IMR-90 (cell line): ENCODE measurements around the gene GPR62. TPM values are rescaled to one million over a fixed set of nuclear protein-coding genes. Genes with fewer than 3 reads are reported as not detected.

ENCODE experiments used
- ATAC-seq: fragments of 200-7000 bp; cut with Tn5 transposase; 2 replicates; pipeline ENCODE4 v1.9.1; 2020; ENCODE audit warnings: low read depth, mild to moderate bottlenecking, moderate library complexity
- BruUV-seq: library from RNA; stranded (reverse); fragments of 400-500 nt; replicated peaks from 2 replicates; lab custom pipeline; 2021; lab: Mats Ljungman, UMichigan
- CTCF ChIA-PET: fragments of 300-600 bp; formaldehyde crosslinking; extraction: SDS; loops from one replicate; lab custom pipeline; 2021; ENCODE audit warnings: antibody characterized with exemption; lab: Yijun Ruan, JAX
- POLR2A ChIA-PET: fragments of 300-600 bp; sonication (Branson Sonifier 250); formaldehyde crosslinking; loops from one replicate; lab custom pipeline; 2022; ENCODE audit warnings: antibody characterized with exemption; ENCODE audit not compliant: unreplicated experiment; lab: Charles Lee
- DNase-seq: peaks from one replicate; pipeline ENCODE4 v3.0.0; 2013
- H2AFZ ChIP-seq: replicated peaks from 2 replicates; pipeline ENCODE3; 2013; ENCODE audit warnings: low read length, mild to moderate bottlenecking; ENCODE audit not compliant: poor library complexity
- H2AK5ac ChIP-seq: 2 replicates; pipeline ENCODE4 v1.6.1; 2013; ENCODE audit warnings: low read depth, low read length, inconsistent platforms
- H2AK9ac ChIP-seq: replicated peaks from 2 replicates; pipeline ENCODE3; 2013; ENCODE audit warnings: mild to moderate bottlenecking, low read depth, low read length, moderate library complexity; ENCODE audit not compliant: poor library complexity
- H2BK120ac ChIP-seq: 2 replicates; pipeline ENCODE4 v1.6.1; 2013; ENCODE audit warnings: low read depth, low read length, inconsistent platforms
- H2BK15ac ChIP-seq: 3 replicates; pipeline ENCODE4 v1.6.1; 2013; ENCODE audit warnings: low read depth, low read length, inconsistent platforms
- H2BK20ac ChIP-seq: 2 replicates; pipeline ENCODE4 v1.6.1; 2013; ENCODE audit warnings: low read depth, mild to moderate bottlenecking, inconsistent platforms, low read length, moderate library complexity
- H2BK5ac ChIP-seq: 2 replicates; pipeline ENCODE4 v1.6.1; 2013; ENCODE audit warnings: mild to moderate bottlenecking, low read depth, low read length, inconsistent platforms; ENCODE audit not compliant: poor library complexity, severe bottlenecking
- H3K14ac ChIP-seq: replicated peaks from 2 replicates; pipeline ENCODE4 v1.6.1; 2013; ENCODE audit warnings: low read depth, low read length, inconsistent platforms
- H3K18ac ChIP-seq: 2 replicates; pipeline ENCODE4 v1.6.1; 2013; ENCODE audit warnings: low read depth, low read length, control low read depth
- H3K23ac ChIP-seq: 2 replicates; pipeline ENCODE4 v1.6.1; 2013; ENCODE audit warnings: low read depth, low read length, inconsistent platforms
- H3K27ac ChIP-seq: 2 replicates; pipeline ENCODE4 v1.5.1; 2013; ENCODE audit warnings: mild to moderate bottlenecking, control low read depth, low read length; ENCODE audit not compliant: insufficient read depth
- H3K27me3 ChIP-seq: 2 replicates; pipeline ENCODE4 v1.6.1; 2013; ENCODE audit warnings: low read length; ENCODE audit not compliant: control insufficient read depth, insufficient read depth
- H3K36me3 ChIP-seq: 2 replicates; pipeline ENCODE4 v1.6.1; 2013; ENCODE audit warnings: low read length, mixed read lengths; ENCODE audit not compliant: control insufficient read depth, insufficient read depth
- H3K4ac ChIP-seq: 2 replicates; pipeline ENCODE4 v1.6.1; 2013; ENCODE audit warnings: low read depth, low read length, inconsistent platforms
- H3K4me1 ChIP-seq: 2 replicates; pipeline ENCODE4 v1.6.1; 2013; ENCODE audit warnings: low read length, mixed read lengths; ENCODE audit not compliant: control insufficient read depth, insufficient read depth
- H3K4me2 ChIP-seq: 2 replicates; pipeline ENCODE4 v1.6.1; 2013; ENCODE audit warnings: low read depth, mild to moderate bottlenecking, control low read depth, low read length, moderate library complexity
- H3K4me3 ChIP-seq: 2 replicates; pipeline ENCODE4 v1.5.1; 2013; ENCODE audit warnings: low read depth, mild to moderate bottlenecking, control low read depth, low read length, moderate library complexity; ENCODE audit not compliant: insufficient read depth
- H3K56ac ChIP-seq: 2 replicates; pipeline ENCODE4 v1.6.1; 2013; ENCODE audit warnings: low read length, inconsistent platforms; ENCODE audit not compliant: insufficient read depth; ENCODE audit errors: extremely low read depth
- H3K79me1 ChIP-seq, 2 experiments: 2 replicates each; pipeline ENCODE4 v1.6.1; 2013; ENCODE audit warnings: low read length in 2 of 2, inconsistent platforms in 1 of 2, low read depth in 1 of 2
- H3K9ac ChIP-seq: 2 replicates; pipeline ENCODE4 v1.6.1; 2013; ENCODE audit warnings: low read depth, low read length, control low read depth
- H3K9me1 ChIP-seq: 2 replicates; pipeline ENCODE4 v1.6.1; 2013; ENCODE audit warnings: low read length, inconsistent platforms; ENCODE audit not compliant: insufficient read depth
- H3K9me3 ChIP-seq: 2 replicates; pipeline ENCODE4 v1.6.1; 2013; ENCODE audit warnings: low read length; ENCODE audit not compliant: control insufficient read depth, insufficient read depth
- H4K20me1 ChIP-seq: 2 replicates; pipeline ENCODE4 v1.6.1; 2013; ENCODE audit warnings: low read length, inconsistent platforms; ENCODE audit not compliant: insufficient read depth
- H4K5ac ChIP-seq: 2 replicates; pipeline ENCODE4 v1.6.1; 2013; ENCODE audit warnings: mild to moderate bottlenecking, low read depth, low read length, control low read depth
- H4K8ac ChIP-seq, 2 experiments: 2 replicates each; pipeline ENCODE4 v1.6.1; 2013; ENCODE audit warnings: low read depth in 2 of 2, low read length in 2 of 2, control low read depth in 1 of 2, inconsistent platforms in 1 of 2
- H4K91ac ChIP-seq: 2 replicates; pipeline ENCODE4 v1.6.1; 2013; ENCODE audit warnings: low read depth, low read length, inconsistent platforms; ENCODE audit not compliant: insufficient read depth
- BHLHE40 ChIP-seq: fragments of 150-350 bp; IDR thresholded peaks from 2 replicates; pipeline ENCODE4 v1.6.1; 2016; ENCODE audit warnings: mild to moderate bottlenecking, low read depth, low read length
- CEBPB ChIP-seq: IDR thresholded peaks from 2 replicates; pipeline ENCODE4 v1.6.1; 2012; ENCODE audit warnings: low read depth, low read length, improper control_type of control experiment
- CHD1 ChIP-seq: IDR thresholded peaks from 2 replicates; pipeline ENCODE4 v1.6.1; 2012; ENCODE audit warnings: low read depth, low read length, improper control_type of control experiment
- FOS ChIP-seq: fragments of 150-350 bp; IDR thresholded peaks from 2 replicates; pipeline ENCODE4 v1.6.1; 2016; ENCODE audit warnings: low read depth, low read length
- MAFK ChIP-seq: IDR thresholded peaks from 2 replicates; pipeline ENCODE4 v1.6.1; 2012; ENCODE audit warnings: low read depth, low read length, improper control_type of control experiment
- MAZ ChIP-seq: IDR thresholded peaks from 2 replicates; pipeline ENCODE4 v1.6.1; 2012; ENCODE audit warnings: low read depth, mild to moderate bottlenecking, low read length, improper control_type of control experiment, moderate library complexity, borderline replicate concordance
- MXI1 ChIP-seq: IDR thresholded peaks from 2 replicates; pipeline ENCODE4 v1.6.1; 2012; ENCODE audit warnings: low read depth, mild to moderate bottlenecking, low read length, moderate library complexity, borderline replicate concordance
- NFE2L2 ChIP-seq: fragments of 150-350 bp; IDR thresholded peaks from 2 replicates; pipeline ENCODE4 v1.6.1; 2016; ENCODE audit warnings: low read depth, mild to moderate bottlenecking, low read length
- POLR2A ChIP-seq: IDR thresholded peaks from 2 replicates; pipeline ENCODE4 v1.6.1; 2012; ENCODE audit warnings: mild to moderate bottlenecking, low read depth, low read length
- RAD21 ChIP-seq: IDR thresholded peaks from 2 replicates; pipeline ENCODE4 v1.6.1; 2012; ENCODE audit warnings: low read length, improper control_type of control experiment
- RCOR1 ChIP-seq: IDR thresholded peaks from 2 replicates; pipeline ENCODE4 v1.6.1; 2012; ENCODE audit warnings: mild to moderate bottlenecking, low read length, improper control_type of control experiment; ENCODE audit not compliant: insufficient replicate concordance
- RFX5 ChIP-seq: IDR thresholded peaks from 2 replicates; pipeline ENCODE4 v1.8.0; 2012; ENCODE audit warnings: low read depth, mild to moderate bottlenecking, low read length, moderate library complexity
- SMC3 ChIP-seq: fragments of 150-350 bp; IDR thresholded peaks from 2 replicates; pipeline ENCODE4 v1.6.1; 2016; ENCODE audit warnings: low read depth, mild to moderate bottlenecking, antibody characterized with exemption, low read length, moderate library complexity
- WGBS, 2 experiments: methylation state at CpG; one replicate each; pipeline versions ENCODE4 v1.1.5 to v1.1.7; 2013; ENCODE audit warnings: missing lambda C conversion rate in 2 of 2; ENCODE audit not compliant: insufficient read length in 1 of 2; ENCODE audit errors: extremely low coverage in 2 of 2; 5-methylcytosine and 5-hydroxymethylcytosine counted together
- dilution Hi-C: fragments of 300-500 bp; cut with HindIII; formaldehyde crosslinking; loops from one replicate; pipeline ENCODE4 v1.14.3; 2018; ENCODE audit warnings: low sequenced_read_pairs; ENCODE audit not compliant: unreplicated experiment
- in situ Hi-C: fragments of 300-500 bp; cut with MboI; formaldehyde crosslinking; loops from 3 replicates; pipeline ENCODE4 v1.14.3; 2019; ENCODE audit warnings: low sequenced_read_pairs, inconsistent platforms, mixed read lengths
- intact Hi-C: fragments of 100-400 bp; cut with micrococcal nuclease; formaldehyde crosslinking; loops from 2 replicates; pipeline ENCODE4 v1.10.0; 2022
- polyA plus RNA-seq, 3 experiments: library from polyadenylated mRNA; depleted of rRNA; stranded (reverse); fragments of >200 nt; gene quantifications; 2 replicates each; pipeline ENCODE4 v1.2.3, GENCODE V29; 2012; ENCODE audit warnings: low replicate concordance in 1 of 3
- total RNA-seq: library from RNA; depleted of rRNA; stranded (reverse); fragments of >200 nt; gene quantifications from 2 replicates; pipeline ENCODE4 v1.2.3, GENCODE V29; 2012
- TF ChIP-seq, protein P1 (sequence below): fragments of 150-350 bp; IDR thresholded peaks from 2 replicates; pipeline ENCODE4 v1.6.1; 2017; ENCODE audit warnings: mild to moderate bottlenecking, antibody characterized with exemption, low read length, low read depth
- TF ChIP-seq, protein P2 (sequence below): conservative IDR thresholded peaks from 2 replicates; pipeline ENCODE4 v1.5.1; 2012; ENCODE audit warnings: mild to moderate bottlenecking, low read depth, low read length, improper control_type of control experiment
- TF ChIP-seq, protein P3 (sequence below): fragments of 150-350 bp; IDR thresholded peaks from 2 replicates; pipeline ENCODE4 v1.6.1; 2016; ENCODE audit warnings: low read depth, mild to moderate bottlenecking, low read length, moderate library complexity, borderline replicate concordance

GPR62 gene
- total and polyA plus RNA-seq, 2 of the 4 experiments (the other 2 are of a cell fraction), result under 0.01 TPM; not detected in 1

DNA sequence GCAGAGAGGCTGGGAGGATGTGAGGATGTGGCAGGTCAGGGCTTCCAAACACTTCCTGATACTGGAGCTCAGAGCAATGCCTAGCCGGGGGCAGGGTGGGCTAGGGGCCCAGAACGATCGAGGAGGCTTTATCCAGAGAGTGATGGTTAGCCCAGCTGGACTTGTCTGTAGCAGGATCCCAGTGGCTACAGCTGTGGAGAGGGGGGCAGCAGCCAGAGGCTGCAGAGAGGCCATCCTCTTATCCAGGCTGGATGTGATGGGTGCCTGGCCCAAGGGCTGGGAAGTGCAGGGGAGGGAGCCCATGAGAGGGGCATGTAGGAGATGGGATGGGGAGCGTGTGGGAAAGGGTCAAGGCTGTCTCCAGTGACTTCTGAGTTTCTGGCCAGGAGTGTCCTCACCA, 8.4 kb upstream of the GPR62 start:
- ChIA-PET POLR2A (no interaction called here), CTCF (no interaction called here)
- Histone ChIP-seq H2BK20ac (no peak overlapping the region), H2AK9ac (no peak overlapping the region), H2AFZ (no peak overlapping the region), H3K4me1 (peaks cover 11% of the 10 kb centered on the region), H4K20me1 (no peaks in the 10 kb centered on the region), H3K56ac (no peak overlapping the region), H4K8ac (no peak overlapping the region), H3K9ac (no peak overlapping the region), H3K9me1 (peaks cover 12% of the 10 kb centered on the region), H2BK5ac (no peak overlapping the region), H3K18ac (no peak overlapping the region), H2BK15ac (no peak overlapping the region), H3K9me3 (no peaks in the 10 kb centered on the region), H4K5ac (no peak overlapping the region), H3K4ac (no peak overlapping the region), H3K36me3 (peaks cover 2% of the 10 kb centered on the region; the same call in 1 of the 2 replicates), H2BK120ac (no peak overlapping the region), H3K27me3 (no peaks in the 10 kb centered on the region), H3K14ac (no peak overlapping the region), H4K91ac (no peak overlapping the region), H3K4me2 (no peak overlapping the region), H3K27ac (no peak overlapping the region), H3K4me3 (no peak overlapping the region), H2AK5ac (no peak overlapping the region), H3K23ac (no peak overlapping the region), H3K79me1 (peaks cover 5 to 13% of the 10 kb centered on the region in 2 experiments; a peak in 2 of 4 replicates)
- no TSS peak for BruUV-seq
- ATAC-seq, result no peak
- WGBS, 2 experiments, result no CpG with 5 or more reads among the region's 4 CpGs
- TF ChIP-seq POLR2A, result no peak
- TF ChIP-seq RAD21, result no peak
- TF ChIP-seq CEBPB, result no peak
- TF ChIP-seq, protein P1, sequence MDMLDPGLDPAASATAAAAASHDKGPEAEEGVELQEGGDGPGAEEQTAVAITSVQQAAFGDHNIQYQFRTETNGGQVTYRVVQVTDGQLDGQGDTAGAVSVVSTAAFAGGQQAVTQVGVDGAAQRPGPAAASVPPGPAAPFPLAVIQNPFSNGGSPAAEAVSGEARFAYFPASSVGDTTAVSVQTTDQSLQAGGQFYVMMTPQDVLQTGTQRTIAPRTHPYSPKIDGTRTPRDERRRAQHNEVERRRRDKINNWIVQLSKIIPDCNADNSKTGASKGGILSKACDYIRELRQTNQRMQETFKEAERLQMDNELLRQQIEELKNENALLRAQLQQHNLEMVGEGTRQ, result no peak
- no peak for TF ChIP-seq NFE2L2
- no peak for TF ChIP-seq RCOR1
- TF ChIP-seq CHD1, result no peak
- no peak for TF ChIP-seq MXI1
- TF ChIP-seq FOS, result no peak
- no peak for TF ChIP-seq SMC3
- TF ChIP-seq RFX5, result no peak
- TF ChIP-seq MAFK, result no peak
- TF ChIP-seq MAZ, result no peak
- no peak for TF ChIP-seq BHLHE40
- TF ChIP-seq, protein P2, sequence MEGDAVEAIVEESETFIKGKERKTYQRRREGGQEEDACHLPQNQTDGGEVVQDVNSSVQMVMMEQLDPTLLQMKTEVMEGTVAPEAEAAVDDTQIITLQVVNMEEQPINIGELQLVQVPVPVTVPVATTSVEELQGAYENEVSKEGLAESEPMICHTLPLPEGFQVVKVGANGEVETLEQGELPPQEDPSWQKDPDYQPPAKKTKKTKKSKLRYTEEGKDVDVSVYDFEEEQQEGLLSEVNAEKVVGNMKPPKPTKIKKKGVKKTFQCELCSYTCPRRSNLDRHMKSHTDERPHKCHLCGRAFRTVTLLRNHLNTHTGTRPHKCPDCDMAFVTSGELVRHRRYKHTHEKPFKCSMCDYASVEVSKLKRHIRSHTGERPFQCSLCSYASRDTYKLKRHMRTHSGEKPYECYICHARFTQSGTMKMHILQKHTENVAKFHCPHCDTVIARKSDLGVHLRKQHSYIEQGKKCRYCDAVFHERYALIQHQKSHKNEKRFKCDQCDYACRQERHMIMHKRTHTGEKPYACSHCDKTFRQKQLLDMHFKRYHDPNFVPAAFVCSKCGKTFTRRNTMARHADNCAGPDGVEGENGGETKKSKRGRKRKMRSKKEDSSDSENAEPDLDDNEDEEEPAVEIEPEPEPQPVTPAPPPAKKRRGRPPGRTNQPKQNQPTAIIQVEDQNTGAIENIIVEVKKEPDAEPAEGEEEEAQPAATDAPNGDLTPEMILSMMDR, result no peak
- TF ChIP-seq, protein P3, sequence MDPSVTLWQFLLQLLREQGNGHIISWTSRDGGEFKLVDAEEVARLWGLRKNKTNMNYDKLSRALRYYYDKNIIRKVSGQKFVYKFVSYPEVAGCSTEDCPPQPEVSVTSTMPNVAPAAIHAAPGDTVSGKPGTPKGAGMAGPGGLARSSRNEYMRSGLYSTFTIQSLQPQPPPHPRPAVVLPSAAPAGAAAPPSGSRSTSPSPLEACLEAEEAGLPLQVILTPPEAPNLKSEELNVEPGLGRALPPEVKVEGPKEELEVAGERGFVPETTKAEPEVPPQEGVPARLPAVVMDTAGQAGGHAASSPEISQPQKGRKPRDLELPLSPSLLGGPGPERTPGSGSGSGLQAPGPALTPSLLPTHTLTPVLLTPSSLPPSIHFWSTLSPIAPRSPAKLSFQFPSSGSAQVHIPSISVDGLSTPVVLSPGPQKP, result no peak
- dilution Hi-C loops, result no loop called here
- intact Hi-C loops, result no loop called here
- in situ Hi-C loops, result loop anchor here (25.0 kb wide), 1 partner anchor 559 kb away; the partner anchor contains the start of genes MANF and RBM15B
- no peak for DNase-seq
